ENCODE results near the gene CARHSP1.

Gene CARHSP1

DNA sequence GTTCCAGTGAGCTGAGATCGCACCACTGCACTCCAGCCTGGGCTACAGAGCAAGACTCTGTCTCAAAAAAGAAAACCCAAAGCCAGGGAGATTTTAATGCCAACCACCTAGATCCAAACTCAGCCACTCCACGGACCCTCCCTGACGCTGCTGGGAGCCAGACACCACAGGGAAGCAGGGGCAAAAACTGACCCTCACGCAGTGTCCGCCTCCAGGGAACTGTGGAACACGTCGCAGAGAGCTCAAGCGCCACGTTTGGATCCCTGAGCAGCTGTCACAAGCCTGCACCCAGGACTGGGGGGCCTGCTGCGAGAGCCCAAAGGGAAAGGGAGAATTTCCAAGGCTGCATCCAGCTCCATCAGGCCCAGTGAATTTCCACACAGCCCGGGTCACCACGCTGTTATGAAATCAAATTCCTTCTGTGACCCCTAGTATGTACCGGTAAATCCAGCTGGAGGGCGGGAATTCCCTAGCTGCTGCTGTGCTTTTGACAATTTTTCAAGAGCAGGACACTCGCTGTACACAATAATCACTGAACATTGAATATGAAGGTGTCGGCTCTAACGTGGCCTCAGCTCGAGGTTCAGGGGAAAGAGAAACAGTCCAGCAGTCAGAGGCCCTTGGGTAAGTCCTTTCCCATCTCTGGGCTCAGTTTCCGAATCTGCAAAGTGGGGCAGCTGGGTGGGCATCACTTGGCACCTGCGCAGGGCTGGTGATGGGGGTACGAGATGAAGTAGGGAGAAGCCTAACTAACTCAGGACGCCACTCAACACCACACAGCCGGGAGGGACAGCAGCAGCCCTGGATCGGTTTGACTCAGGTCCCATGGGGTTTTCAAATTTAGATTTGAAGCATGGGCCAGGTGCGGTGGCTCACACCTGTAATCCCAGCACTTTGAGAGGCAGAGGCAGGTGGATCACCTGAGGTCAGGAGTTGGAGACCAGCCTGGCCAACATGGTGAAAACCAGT lies 8.6 kb downstream of the CARHSP1 start (continued):
- TF ChIP-seq, protein P1, sequence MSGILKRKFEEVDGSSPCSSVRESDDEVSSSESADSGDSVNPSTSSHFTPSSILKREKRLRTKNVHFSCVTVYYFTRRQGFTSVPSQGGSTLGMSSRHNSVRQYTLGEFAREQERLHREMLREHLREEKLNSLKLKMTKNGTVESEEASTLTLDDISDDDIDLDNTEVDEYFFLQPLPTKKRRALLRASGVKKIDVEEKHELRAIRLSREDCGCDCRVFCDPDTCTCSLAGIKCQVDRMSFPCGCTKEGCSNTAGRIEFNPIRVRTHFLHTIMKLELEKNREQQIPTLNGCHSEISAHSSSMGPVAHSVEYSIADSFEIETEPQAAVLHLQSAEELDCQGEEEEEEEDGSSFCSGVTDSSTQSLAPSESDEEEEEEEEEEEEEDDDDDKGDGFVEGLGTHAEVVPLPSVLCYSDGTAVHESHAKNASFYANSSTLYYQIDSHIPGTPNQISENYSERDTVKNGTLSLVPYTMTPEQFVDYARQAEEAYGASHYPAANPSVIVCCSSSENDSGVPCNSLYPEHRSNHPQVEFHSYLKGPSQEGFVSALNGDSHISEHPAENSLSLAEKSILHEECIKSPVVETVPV (CRISPR knock-in tag; IDR thresholded peaks at IDR 0.05), result no peak

DNA sequence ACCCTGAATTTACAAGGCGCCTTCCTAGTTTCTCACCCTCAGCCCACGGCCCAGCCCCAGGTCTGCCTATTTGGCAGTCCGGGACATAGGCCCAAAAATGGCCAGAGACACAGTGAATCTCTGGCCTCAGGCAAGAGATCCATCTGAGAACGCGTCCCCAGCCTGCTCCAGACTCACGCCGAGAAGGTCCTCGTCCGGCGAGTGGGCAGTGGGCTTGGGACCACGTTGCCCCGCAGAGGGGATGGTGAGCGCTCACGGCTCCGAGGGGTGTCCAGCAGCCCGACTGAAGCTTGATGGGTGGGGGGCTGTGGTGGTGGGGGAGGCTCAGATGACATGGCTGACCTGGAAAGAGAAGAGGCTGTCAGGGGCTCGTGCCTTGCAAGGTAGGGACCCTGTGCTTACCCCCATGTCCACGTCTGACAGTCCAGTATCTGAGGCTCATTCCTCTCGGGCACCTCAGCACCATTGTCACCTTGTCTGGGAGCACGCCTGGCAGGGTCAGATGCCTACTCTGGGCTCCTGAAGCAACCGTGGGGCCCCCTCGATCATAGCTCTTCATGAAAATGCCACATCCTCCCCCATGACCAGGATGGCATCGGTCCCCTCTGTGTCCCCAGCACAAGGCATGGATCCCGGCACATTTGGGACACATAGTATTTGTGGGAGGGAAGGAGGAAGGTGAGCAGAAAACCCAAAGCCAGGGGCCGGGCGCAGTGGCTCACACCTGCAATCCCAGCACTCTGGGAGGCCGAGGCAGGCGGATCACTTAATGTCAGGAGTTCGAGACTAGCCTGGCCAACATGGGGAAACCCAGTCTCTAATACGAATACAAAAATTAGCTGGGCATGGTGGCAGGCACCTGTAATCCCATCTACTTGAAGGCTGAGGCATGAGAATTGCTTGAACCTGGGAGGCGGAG lies 9.6 kb downstream of the CARHSP1 start:
- no peak for TF ChIP-seq GLIS3 (CRISPR knock-in tag; IDR thresholded peaks at IDR 0.05)
- TF ChIP-seq, protein P1 (CRISPR knock-in tag; IDR thresholded peaks at IDR 0.05), result no peak
- ATAC-seq, result no peak

DNA sequence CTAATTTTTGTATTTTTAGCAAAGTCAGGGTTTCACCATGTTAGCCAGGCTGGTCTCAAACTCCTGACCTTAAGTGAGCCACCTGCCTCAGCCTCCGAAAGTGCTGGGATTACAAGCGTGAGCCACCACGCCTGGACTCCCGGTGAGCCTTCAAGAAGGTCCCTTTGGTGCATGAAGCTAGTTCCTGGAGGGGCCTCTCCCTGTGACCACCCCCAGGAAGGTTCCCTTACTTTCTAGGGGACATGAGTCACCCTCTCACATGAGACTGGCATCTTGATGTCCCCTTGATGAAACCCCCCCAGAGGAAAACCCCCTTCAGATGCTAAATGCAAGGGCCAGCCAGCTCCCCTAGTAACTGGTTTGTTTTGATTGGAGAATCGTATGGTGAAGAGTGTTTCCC lies 12.8 kb downstream of the CARHSP1 start:
- no peak for ATAC-seq
- TF ChIP-seq, protein P2, sequence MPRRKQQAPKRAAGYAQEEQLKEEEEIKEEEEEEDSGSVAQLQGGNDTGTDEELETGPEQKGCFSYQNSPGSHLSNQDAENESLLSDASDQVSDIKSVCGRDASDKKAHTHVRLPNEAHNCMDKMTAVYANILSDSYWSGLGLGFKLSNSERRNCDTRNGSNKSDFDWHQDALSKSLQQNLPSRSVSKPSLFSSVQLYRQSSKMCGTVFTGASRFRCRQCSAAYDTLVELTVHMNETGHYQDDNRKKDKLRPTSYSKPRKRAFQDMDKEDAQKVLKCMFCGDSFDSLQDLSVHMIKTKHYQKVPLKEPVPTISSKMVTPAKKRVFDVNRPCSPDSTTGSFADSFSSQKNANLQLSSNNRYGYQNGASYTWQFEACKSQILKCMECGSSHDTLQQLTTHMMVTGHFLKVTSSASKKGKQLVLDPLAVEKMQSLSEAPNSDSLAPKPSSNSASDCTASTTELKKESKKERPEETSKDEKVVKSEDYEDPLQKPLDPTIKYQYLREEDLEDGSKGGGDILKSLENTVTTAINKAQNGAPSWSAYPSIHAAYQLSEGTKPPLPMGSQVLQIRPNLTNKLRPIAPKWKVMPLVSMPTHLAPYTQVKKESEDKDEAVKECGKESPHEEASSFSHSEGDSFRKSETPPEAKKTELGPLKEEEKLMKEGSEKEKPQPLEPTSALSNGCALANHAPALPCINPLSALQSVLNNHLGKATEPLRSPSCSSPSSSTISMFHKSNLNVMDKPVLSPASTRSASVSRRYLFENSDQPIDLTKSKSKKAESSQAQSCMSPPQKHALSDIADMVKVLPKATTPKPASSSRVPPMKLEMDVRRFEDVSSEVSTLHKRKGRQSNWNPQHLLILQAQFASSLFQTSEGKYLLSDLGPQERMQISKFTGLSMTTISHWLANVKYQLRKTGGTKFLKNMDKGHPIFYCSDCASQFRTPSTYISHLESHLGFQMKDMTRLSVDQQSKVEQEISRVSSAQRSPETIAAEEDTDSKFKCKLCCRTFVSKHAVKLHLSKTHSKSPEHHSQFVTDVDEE (CRISPR knock-in tag; IDR thresholded peaks at IDR 0.05), result no peak
- TF ChIP-seq ESRRG (CRISPR knock-in tag; IDR thresholded peaks at IDR 0.05) (no peak), ZFP30 (CRISPR knock-in tag; IDR thresholded peaks at IDR 0.05) (no peak), GLIS3 (CRISPR knock-in tag; IDR thresholded peaks at IDR 0.05) (no peak), TOX (CRISPR knock-in tag; IDR thresholded peaks at IDR 0.05; ENCODE audit: borderline replicate concordance) (no peak), ZNF565 (CRISPR knock-in tag; conservative IDR thresholded peaks at IDR 0.05; ENCODE audit: low read depth) (no peak), ZNF8 (CRISPR knock-in tag; IDR thresholded peaks at IDR 0.05) (no peak), SNAI2 (CRISPR knock-in tag; IDR thresholded peaks at IDR 0.05) (no peak), RARB (CRISPR knock-in tag; IDR thresholded peaks at IDR 0.05) (no peak)
- TF ChIP-seq, protein P3, sequence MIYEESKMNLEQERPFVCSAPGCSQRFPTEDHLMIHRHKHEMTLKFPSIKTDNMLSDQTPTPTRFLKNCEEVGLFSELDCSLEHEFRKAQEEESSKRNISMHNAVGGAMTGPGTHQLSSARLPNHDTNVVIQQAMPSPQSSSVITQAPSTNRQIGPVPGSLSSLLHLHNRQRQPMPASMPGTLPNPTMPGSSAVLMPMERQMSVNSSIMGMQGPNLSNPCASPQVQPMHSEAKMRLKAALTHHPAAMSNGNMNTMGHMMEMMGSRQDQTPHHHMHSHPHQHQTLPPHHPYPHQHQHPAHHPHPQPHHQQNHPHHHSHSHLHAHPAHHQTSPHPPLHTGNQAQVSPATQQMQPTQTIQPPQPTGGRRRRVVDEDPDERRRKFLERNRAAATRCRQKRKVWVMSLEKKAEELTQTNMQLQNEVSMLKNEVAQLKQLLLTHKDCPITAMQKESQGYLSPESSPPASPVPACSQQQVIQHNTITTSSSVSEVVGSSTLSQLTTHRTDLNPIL (CRISPR knock-in tag; IDR thresholded peaks at IDR 0.05; ENCODE audit: low read depth), result no peak

- TF ChIP-seq ZFP30 (CRISPR knock-in tag; IDR thresholded peaks at IDR 0.05), result no peak
- no peak for TF ChIP-seq ISL1 (CRISPR knock-in tag; IDR thresholded peaks at IDR 0.05)
- no peak for TF ChIP-seq ARNTL (CRISPR knock-in tag; IDR thresholded peaks at IDR 0.05; ENCODE audit: borderline replicate concordance, low read depth)
- no peak for ATAC-seq
Measured at GRCh38 chr16:8855051-8855786, 13.6 kb downstream of the CARHSP1 start.

DNA sequence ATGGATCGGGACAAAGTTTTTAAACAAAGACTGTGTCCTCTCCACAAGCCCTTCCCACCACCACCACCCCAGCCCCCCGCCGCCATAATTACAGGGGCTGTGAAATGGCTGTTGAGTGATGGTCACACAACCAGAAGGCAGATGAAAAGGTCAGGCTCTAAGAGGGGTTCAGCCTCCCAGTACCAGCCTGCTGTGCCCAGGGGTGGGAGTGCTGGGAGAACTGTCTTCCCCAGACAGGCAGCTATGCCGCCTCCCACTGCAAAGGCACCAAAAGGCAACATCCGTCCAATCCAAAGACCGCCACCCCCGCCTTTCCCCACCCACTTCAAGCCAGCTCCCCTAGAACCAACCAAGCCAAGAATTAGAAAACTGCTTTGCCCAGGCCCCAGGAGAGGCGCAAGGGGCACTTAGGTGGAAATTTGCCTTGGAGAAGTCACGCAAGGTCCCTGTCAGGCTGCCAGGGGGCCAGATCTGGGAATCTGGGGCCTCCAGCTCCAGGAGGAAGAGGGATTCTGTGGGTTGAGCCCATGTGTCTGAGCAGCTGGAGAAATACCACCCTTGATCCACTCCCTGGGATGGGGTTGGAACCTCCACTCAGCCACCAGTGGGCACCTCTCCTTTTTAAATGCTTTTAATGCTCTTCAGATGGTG lies 14.4 kb downstream of the CARHSP1 start:
- no peak for ATAC-seq
- TF ChIP-seq ZNF70 (CRISPR knock-in tag; IDR thresholded peaks at IDR 0.05), result no peak
- TF ChIP-seq ZNF8 (CRISPR knock-in tag; IDR thresholded peaks at IDR 0.05), result no peak
- TF ChIP-seq PATZ1 (CRISPR knock-in tag; IDR thresholded peaks at IDR 0.05; ENCODE audit: borderline replicate concordance), result no peak
- no peak for TF ChIP-seq ISL1 (CRISPR knock-in tag; IDR thresholded peaks at IDR 0.05)
- TF ChIP-seq OSR1 (CRISPR knock-in tag; IDR thresholded peaks at IDR 0.05), result no peak
- TF ChIP-seq ZNF565 (CRISPR knock-in tag; conservative IDR thresholded peaks at IDR 0.05; ENCODE audit: low read depth), result no peak
- TF ChIP-seq SNAI2 (CRISPR knock-in tag; IDR thresholded peaks at IDR 0.05), result no peak
- no peak for TF ChIP-seq ZC3H10 (CRISPR knock-in tag; IDR thresholded peaks at IDR 0.05)
- TF ChIP-seq ESRRG (CRISPR knock-in tag; IDR thresholded peaks at IDR 0.05), result no peak
- TF ChIP-seq ARNTL (CRISPR knock-in tag; IDR thresholded peaks at IDR 0.05; ENCODE audit: borderline replicate concordance, low read depth), result no peak
- no peak for TF ChIP-seq ZFP3 (CRISPR knock-in tag; IDR thresholded peaks at IDR 0.05)
- TF ChIP-seq, protein P3 (CRISPR knock-in tag; IDR thresholded peaks at IDR 0.05; ENCODE audit: low read depth), result no peak
- no peak for TF ChIP-seq RARB (CRISPR knock-in tag; IDR thresholded peaks at IDR 0.05)

Data from SK-N-SH treated with all-trans-retinoic acid at 6 μM for 48 hours (cell line).